Upper lobe of right lung (tissue), 1 donor: ENCODE data around the gene KLHDC7B. TPM values are rescaled to one million over a fixed set of nuclear protein-coding genes. Genes with fewer than 3 reads are reported as not detected.

Experiments
- ATAC-seq: fragments of 200-7000 bp; cut with Tn5 transposase; one replicate; pipeline ENCODE4 v1.9.1; 2020; ENCODE audit warnings: mild to moderate bottlenecking, moderate library complexity
- DNase-seq: peaks from one replicate; pipeline ENCODE4 v3.0.0-alpha.2; 2020
- H3K27ac ChIP-seq: fragments of 200-600 bp; one replicate; pipeline ENCODE4 v1.8.0; 2022
- H3K27me3 ChIP-seq: fragments of 200-600 bp; one replicate; pipeline ENCODE4 v1.8.0; 2022; ENCODE audit warnings: mild to moderate bottlenecking
- H3K36me3 ChIP-seq: fragments of 200-600 bp; one replicate; pipeline ENCODE4 v1.8.0; 2022
- H3K4me1 ChIP-seq: fragments of 200-600 bp; one replicate; pipeline ENCODE4 v1.8.0; 2022
- H3K4me3 ChIP-seq: fragments of 200-600 bp; one replicate; pipeline ENCODE4 v1.8.0; 2022; ENCODE audit warnings: mild to moderate bottlenecking
- H3K9me3 ChIP-seq: fragments of 200-600 bp; one replicate; pipeline ENCODE4 v1.8.0; 2022
- CTCF ChIP-seq: fragments of 200-600 bp; IDR thresholded peaks from one replicate; pipeline ENCODE4 v1.8.0; 2022; ENCODE audit warnings: antibody characterized with exemption
- intact Hi-C: fragments of 100-400 bp; cut with DNase I; formaldehyde crosslinking; loops from one replicate; pipeline ENCODE4 v1.11.0; 2022
- total RNA-seq: library from RNA; stranded (reverse); fragmentation: NEBNext Ultra II Directional; extraction: Animal tissue kit (Norgen Biotek cat#: 25700); gene quantifications from one replicate; pipeline ENCODE4 v1.2.1, GENCODE V29; 2021
- donor health status: DM: no; HTN: yes; CAD: no; lungs with severe emphysema.

The KLHDC7B gene
- total RNA-seq, 1 donor from 2014 or later = 0.69 TPM

- ATAC-seq (no peak), DNase-seq (no peak)
- Histone ChIP-seq H3K4me3 (no peak overlapping the region), H3K36me3 (no peaks in the 10 kb centered on the region), H3K27me3 (no peaks in the 10 kb centered on the region), H3K27ac (no peak overlapping the region), H3K9me3 (no peaks in the 10 kb centered on the region), H3K4me1 (peaks cover 10% of the 10 kb centered on the region)
- intact Hi-C loops = no loop called here
- no peak for TF ChIP-seq CTCF
Observed at GRCh38 chr22:50564289-50564688, 18.6 kb downstream of the KLHDC7B start.

DNA sequence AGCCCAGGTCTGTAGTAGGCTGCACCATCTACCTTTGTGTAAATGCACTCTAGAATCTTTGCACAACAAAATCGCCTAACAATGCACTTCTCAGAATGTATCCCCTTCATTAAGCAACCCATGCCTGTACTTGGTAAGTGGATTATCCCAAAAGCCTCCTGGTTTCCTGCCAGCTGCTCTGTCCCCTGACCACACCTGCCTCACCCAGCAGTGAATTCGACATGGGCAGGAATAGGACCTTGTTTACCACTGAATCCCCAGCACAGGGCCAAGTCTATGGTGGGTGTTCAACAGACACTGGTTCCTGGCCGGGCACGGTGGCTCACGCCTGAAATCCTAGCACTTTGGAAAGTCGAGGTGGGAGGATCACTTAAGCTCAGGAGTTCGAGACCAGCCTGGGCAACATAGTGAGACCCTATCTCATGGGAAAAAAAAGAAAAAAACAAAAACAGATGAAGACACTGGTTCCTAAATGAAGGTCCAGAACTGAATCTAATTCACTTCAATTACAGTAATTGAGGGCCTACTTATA is 22.1 kb downstream of the KLHDC7B start:
- Histone ChIP-seq H3K27ac (no peak overlapping the region), H3K27me3 (no peaks in the 10 kb centered on the region), H3K4me1 (peaks cover 10% of the 10 kb centered on the region), H3K4me3 (no peak overlapping the region), H3K36me3 (no peaks in the 10 kb centered on the region), H3K9me3 (no peaks in the 10 kb centered on the region)
- intact Hi-C loops = no loop called here
- DNase-seq (no peak), ATAC-seq (no peak)
- no peak for TF ChIP-seq CTCF

DNA sequence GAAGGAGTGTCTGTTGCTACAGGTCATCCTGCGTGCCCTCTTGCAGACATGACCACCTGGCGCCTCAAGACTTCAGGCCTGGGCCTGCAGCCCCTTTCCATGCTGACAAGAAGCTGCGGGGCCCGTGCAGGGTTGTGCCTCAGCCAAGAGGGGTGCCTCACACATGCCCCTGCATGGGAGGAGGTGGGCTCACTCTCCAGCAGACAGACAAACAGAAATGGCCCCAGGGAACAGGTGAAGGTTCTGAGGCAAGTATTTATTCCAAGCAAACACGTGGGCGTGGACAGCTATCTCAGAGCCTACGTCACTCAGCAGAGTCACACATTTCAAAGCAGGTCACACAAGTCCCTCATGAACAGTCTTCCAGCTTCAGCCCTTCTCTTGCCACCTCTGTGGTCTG is 22.9 kb downstream of the KLHDC7B start:
- H3K4me1 ChIP-seq = peaks cover 4% of the 10 kb centered on the region
- H3K9me3 ChIP-seq = no peaks in the 10 kb centered on the region
- H3K27me3 ChIP-seq = no peaks in the 10 kb centered on the region
- no peaks in the 10 kb centered on the region for H3K36me3 ChIP-seq
- no peak for TF ChIP-seq CTCF
- DNase-seq (no peak), ATAC-seq (no peak)
- intact Hi-C loops = no loop called here
- H3K4me3 ChIP-seq = no peak overlapping the region
- no peak overlapping the region for H3K27ac ChIP-seq

GRCh38 chr22:50569041-50569459 is 23.4 kb downstream of the KLHDC7B start:
- no peak for TF ChIP-seq CTCF
- Histone ChIP-seq H3K27ac (no peak overlapping the region), H3K9me3 (no peaks in the 10 kb centered on the region), H3K4me3 (no peak overlapping the region), H3K4me1 (no peaks in the 10 kb centered on the region), H3K27me3 (no peaks in the 10 kb centered on the region), H3K36me3 (no peaks in the 10 kb centered on the region)
- intact Hi-C loops = no loop called here
- ATAC-seq (no peak), DNase-seq (no peak)

GRCh38 chr22:50569896-50570535 is 24.3 kb downstream of the KLHDC7B start:
- TF ChIP-seq CTCF = no peak
- no peaks in the 10 kb centered on the region for H3K36me3 ChIP-seq
- H3K27ac ChIP-seq = no peak overlapping the region
- H3K4me1 ChIP-seq = no peaks in the 10 kb centered on the region
- no peak overlapping the region for H3K4me3 ChIP-seq
- H3K27me3 ChIP-seq = no peaks in the 10 kb centered on the region
- DNase-seq (no peak), ATAC-seq (no peak)
- intact Hi-C loops = no loop called here
- H3K9me3 ChIP-seq = no peaks in the 10 kb centered on the region
